D721Med (cell line): Measurements from ENCODE around the gene TBC1D23.

Source experiments
- DNase-seq: peaks from one replicate; pipeline ENCODE4 v3.0.0; 2011; ENCODE audit warnings: low spot score; ENCODE audit not compliant: insufficient read length
- FAIRE-seq: peaks from 2 replicates; lab custom pipeline; 2011; peaks lifted over from hg19 to GRCh38; lab: Jason Lieb, UNC
- CTCF ChIP-seq: IDR thresholded peaks from 2 replicates; pipeline ENCODE4 v1.5.1; 2012; ENCODE audit warnings: mild to moderate bottlenecking, control low read depth; ENCODE audit not compliant: insufficient read depth; ENCODE audit errors: missing control alignments

Gene TBC1D23

GRCh38 chr3:100374521-100374920 is 113.7 kb downstream of the TBC1D23 start:
- DNase-seq (no peak), FAIRE-seq (no peak)
- no peak for TF ChIP-seq CTCF
